Neural crest cell (in vitro differentiated cells): Measurements from ENCODE around the gene NPC1. TPM values are rescaled to one million over a fixed set of nuclear protein-coding genes. Genes with fewer than 3 reads are reported as not detected.
A peak's percentile ranks its signal among the peaks of the same experiment; 100 is the strongest.
"Not testable (repeated sequence)": the region's sequence is repeated elsewhere in the genome, so short reads cannot be mapped to it uniquely, and the experiment has no call there.

Experiments
- DNase-seq: peaks from one replicate; pipeline ENCODE4 v3.0.0; 2021; ENCODE audit warnings: low read depth, mixed read lengths, low spot score
- H3K27ac Mint-ChIP-seq: one replicate; pipeline ENCODE4 v1.8.0; 2021; ENCODE audit warnings: mild to moderate bottlenecking, mixed read lengths; ENCODE audit not compliant: unreplicated experiment
- H3K27me3 Mint-ChIP-seq: 2 replicates; pipeline ENCODE4 v1.8.0; 2021; ENCODE audit warnings: low read depth, mild to moderate bottlenecking, mixed read lengths
- H3K36me3 Mint-ChIP-seq: 2 replicates; pipeline ENCODE4 v1.8.0; 2021; ENCODE audit warnings: low read depth, mild to moderate bottlenecking, mixed read lengths
- H3K4me1 Mint-ChIP-seq: 2 replicates; pipeline ENCODE4 v1.8.0; 2021; ENCODE audit warnings: mixed read lengths
- H3K4me3 Mint-ChIP-seq: one replicate; pipeline ENCODE4 v1.8.0; 2021; ENCODE audit warnings: mild to moderate bottlenecking, mixed read lengths
- H3K9me3 Mint-ChIP-seq: 2 replicates; pipeline ENCODE4 v1.8.0; 2021; ENCODE audit warnings: mixed read lengths
- total RNA-seq: library from RNA; stranded (reverse); gene quantifications from 2 replicates; pipeline ENCODE4 v1.2.1, GENCODE V29; 2021
- TF ChIP-seq, protein P1 (sequence below): fragments of 200-600 bp; sonication (generic); conservative IDR thresholded peaks from 2 replicates; pipeline ENCODE4 v1.5.0; 2021; ENCODE audit warnings: antibody characterized with exemption, mild to moderate bottlenecking

Gene NPC1
- total RNA-seq, 1 donor from 2014 or later: 62.7 TPM

DNA sequence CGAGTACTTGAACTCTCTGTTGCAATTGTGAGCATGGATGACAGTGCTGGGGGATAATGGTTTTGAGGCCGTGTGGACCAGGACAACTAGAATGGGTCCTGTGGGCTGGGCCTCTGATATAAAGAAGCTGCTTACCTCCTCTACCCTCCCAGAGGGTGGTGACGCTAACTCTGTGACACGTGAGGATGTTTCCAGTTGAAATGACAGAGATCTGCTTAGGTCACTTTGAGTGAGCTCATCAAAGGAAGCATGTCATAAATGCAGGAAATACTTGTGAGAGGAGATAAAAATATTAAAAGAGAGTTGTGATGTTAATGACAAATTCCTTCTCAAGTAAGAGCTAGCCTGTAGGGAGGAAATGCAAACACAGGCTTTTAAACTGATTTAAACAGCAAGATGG, 66.6 kb downstream of the NPC1 start:
- peaks cover 5% of the 10 kb centered on the region for H3K4me1 Mint-ChIP-seq

DNA sequence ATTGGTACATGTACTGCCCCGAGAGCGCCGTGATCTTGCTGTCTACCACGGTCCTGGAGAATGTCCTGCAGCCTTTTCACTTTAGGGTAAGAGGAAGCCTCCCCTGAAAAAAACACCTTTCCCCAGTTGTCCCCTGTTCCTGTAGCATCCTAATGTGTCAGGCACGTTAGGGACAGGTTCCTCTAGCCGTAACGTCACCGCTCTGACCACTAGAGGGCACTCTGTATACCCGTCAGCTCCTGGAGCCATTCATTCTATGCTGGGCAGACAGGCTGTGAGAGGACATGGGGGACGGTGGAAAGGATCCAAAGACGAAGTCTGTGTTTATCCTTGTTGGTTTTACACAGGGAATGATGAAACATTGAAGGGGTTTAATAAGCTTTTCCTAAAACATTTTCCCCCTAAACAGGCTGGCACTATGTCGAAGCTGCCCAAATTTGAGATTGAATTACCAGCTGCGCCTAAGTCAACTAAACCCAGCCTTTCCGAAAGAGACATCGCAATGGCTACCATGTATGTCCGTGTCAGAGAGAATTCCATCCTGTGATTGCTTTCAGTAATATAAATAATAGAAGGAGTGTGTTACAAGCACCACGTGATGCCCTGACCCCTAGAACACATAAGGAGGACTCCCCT, 70.3 kb downstream of the NPC1 start:
- TF ChIP-seq, protein P1, sequence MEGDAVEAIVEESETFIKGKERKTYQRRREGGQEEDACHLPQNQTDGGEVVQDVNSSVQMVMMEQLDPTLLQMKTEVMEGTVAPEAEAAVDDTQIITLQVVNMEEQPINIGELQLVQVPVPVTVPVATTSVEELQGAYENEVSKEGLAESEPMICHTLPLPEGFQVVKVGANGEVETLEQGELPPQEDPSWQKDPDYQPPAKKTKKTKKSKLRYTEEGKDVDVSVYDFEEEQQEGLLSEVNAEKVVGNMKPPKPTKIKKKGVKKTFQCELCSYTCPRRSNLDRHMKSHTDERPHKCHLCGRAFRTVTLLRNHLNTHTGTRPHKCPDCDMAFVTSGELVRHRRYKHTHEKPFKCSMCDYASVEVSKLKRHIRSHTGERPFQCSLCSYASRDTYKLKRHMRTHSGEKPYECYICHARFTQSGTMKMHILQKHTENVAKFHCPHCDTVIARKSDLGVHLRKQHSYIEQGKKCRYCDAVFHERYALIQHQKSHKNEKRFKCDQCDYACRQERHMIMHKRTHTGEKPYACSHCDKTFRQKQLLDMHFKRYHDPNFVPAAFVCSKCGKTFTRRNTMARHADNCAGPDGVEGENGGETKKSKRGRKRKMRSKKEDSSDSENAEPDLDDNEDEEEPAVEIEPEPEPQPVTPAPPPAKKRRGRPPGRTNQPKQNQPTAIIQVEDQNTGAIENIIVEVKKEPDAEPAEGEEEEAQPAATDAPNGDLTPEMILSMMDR: peak; percentile 94
- peaks cover 21% of the 10 kb centered on the region for H3K36me3 Mint-ChIP-seq
- H3K9me3 Mint-ChIP-seq: no peaks in the 10 kb centered on the region
- H3K27me3 Mint-ChIP-seq: no peaks in the 10 kb centered on the region
- H3K4me1 Mint-ChIP-seq: peaks cover 5% of the 10 kb centered on the region
- no peak overlapping the region for H3K27ac Mint-ChIP-seq
- H3K4me3 Mint-ChIP-seq: peak overlapping the region; percentile 12
- DNase-seq: peak; percentile 77

More for the DNA sequence above, 66.6 kb downstream of the NPC1 start:
- Mint-ChIP-seq H3K36me3 (peaks cover 23% of the 10 kb centered on the region), H3K9me3 (no peaks in the 10 kb centered on the region), H3K4me3 (no peak overlapping the region), H3K27ac (no peak overlapping the region), H3K27me3 (no peaks in the 10 kb centered on the region)
- DNase-seq: no peak
- TF ChIP-seq, protein P1: no peak

GRCh38 chr18:23512641-23513040, 73.7 kb downstream of the NPC1 start:
- DNase-seq: no peak
- Mint-ChIP-seq H3K36me3 (peaks cover 21% of the 10 kb centered on the region), H3K27ac (no peak overlapping the region)

DNA sequence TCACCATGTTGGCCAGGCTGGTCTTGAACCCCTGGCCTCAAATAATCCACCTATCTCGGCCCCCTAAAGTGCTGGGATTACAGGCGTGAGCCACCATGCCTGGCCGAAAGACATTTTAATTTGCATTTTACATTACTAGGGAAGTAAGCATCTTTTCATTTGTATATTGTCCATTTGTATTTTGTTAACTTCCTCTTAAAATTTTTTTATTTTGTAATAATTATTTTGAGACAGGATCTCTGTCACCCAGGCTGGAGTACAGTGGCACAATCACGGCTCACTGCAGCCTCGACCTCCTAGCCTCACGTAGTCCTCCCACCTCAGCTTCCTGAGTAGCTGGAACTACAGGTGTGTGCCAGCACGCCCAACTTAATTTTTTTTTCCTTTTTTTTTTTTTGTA, 74.1 kb downstream of the NPC1 start:
- H3K27ac Mint-ChIP-seq, H3K4me3 Mint-ChIP-seq: not testable (repeated sequence)

More at GRCh38 chr18:23512641-23513040, 73.7 kb downstream of the NPC1 start:
- TF ChIP-seq, protein P1: no peak
- Mint-ChIP-seq H3K4me3 (no peak overlapping the region), H3K27me3 (no peaks in the 10 kb centered on the region), H3K4me1 (peaks cover 5% of the 10 kb centered on the region), H3K9me3 (no peaks in the 10 kb centered on the region)

GRCh38 chr18:23510923-23511322, 75.4 kb downstream of the NPC1 start:
- not testable (repeated sequence) for H3K9me3 Mint-ChIP-seq, DNase-seq, H3K4me1 Mint-ChIP-seq, H3K27ac Mint-ChIP-seq, H3K4me3 Mint-ChIP-seq, H3K27me3 Mint-ChIP-seq
- H3K36me3 Mint-ChIP-seq: peaks cover 23% of the 10 kb centered on the region

More for the DNA sequence above, 74.1 kb downstream of the NPC1 start:
- H3K4me1 Mint-ChIP-seq, DNase-seq, H3K27me3 Mint-ChIP-seq, H3K9me3 Mint-ChIP-seq: not testable (repeated sequence)
- H3K36me3 Mint-ChIP-seq: peaks cover 23% of the 10 kb centered on the region

GRCh38 chr18:23506393-23506792, 79.9 kb downstream of the NPC1 start:
- no peak for DNase-seq
- TF ChIP-seq, protein P1: no peak
- no peaks in the 10 kb centered on the region for H3K9me3 Mint-ChIP-seq

More at GRCh38 chr18:23506393-23506792, 79.9 kb downstream of the NPC1 start:
- Mint-ChIP-seq H3K4me3 (no peak overlapping the region), H3K27ac (no peak overlapping the region), H3K27me3 (peaks cover 5% of the 10 kb centered on the region), H3K4me1 (peaks cover 27% of the 10 kb centered on the region), H3K36me3 (peaks cover 19% of the 10 kb centered on the region)
